Activated T-cell treated with anti-CD3 and anti-CD28 coated beads for 4 hours (primary cell): Measurements from ENCODE around the gene UBXN2A.

Source experiments
- DNase-seq: peaks from one replicate; pipeline ENCODE4 v3.0.0-alpha.2; 2020

Gene UBXN2A, protein sequence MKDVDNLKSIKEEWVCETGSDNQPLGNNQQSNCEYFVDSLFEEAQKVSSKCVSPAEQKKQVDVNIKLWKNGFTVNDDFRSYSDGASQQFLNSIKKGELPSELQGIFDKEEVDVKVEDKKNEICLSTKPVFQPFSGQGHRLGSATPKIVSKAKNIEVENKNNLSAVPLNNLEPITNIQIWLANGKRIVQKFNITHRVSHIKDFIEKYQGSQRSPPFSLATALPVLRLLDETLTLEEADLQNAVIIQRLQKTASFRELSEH

DNA sequence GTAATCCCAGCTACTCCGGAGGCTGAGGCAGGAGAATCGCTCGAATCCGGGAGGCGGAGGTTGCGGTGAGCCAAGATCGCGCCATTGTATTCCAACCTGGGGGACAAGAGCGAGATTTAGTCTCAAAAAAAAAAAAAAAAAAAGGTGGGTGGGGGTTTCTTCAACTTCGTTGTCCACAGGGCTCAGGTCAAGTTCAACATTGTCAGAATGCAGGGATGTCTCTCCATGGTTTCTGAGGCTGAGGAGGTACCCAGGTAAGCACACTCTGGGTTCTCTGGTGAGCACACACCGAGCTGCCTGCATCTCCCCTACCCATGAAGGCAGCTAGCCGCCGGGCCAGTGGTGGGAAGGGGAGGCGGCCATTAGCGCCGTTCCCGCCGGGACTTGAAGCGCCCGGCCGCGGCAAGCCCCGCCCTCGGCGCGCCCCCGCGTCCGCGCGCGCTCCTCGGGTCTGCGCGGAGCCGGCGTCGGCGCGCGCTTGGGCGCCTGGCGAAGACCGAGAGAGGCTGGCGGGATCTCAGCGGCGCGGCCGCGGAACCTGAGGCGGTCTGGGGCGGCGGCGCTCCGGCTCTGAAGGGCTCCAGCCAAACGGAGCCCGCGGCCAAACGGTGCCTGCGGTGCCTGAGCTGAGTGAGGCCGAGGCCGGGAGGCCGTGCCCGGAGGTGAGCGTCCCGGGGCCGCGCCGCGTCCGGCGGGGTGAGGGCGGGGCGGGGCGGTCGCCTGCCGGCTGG, at the start of gene UBXN2A:
UBXN2A (plus strand) TSS at position 477 of the 731 bp plus-strand sequence. CDS start 17,852 bp downstream, outside the sequence.
- DNase-seq, result peak; percentile 59

DNA sequence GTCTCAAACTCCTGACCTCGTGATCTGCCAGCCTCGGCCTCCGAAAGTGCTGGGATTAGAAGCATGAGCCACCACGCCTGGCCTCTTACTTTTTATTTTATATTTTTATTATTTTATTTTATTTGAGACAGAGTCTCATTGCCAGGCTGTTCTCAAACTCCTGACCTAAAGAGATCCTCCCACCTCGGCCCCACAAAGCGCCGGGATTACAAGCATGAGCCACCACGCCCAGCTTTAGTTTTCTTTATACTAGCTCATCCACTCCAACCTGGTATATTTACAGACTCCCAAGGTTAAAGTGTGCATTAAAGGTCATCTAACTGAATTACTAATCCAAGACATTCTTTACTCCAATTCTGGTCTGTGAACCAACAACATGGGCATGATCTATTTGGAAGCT, 40.1 kb upstream of the UBXN2A start:
- DNase-seq, result no peak

DNA sequence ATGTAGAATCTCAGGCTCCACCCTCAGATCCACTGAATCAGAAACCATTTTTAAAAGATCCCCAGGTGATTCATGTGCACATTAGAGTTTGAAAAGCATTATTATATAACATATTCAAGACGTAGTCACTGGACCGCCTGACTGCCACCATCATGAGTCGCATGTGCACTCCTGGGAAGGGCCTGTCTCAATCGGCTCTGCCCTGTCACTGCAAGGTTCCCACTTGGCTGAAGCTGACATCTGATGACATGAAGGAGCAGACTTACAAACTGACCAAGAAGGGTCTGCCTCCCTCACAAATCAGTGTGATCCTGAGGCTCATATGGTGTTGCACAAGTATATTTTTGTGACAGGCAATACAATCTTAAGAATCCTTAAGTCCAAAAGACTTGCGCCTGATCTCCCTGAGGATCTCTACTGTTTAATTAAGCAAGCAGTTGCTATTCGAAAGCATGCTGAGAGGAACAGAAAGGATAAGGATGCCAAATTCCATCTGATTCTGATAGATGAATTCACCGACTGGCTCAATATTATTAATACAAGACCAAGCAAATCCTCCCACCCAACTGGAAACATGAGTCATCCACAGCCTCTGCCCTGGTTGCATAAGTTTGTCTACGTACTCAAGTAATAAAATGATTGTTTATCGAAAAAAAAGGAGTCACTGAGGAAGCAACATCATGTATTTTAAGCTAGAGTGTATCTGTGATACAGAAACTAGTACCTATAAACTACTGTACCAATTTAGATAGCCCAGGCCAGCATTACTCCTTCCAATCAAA, 39.5 kb upstream of the UBXN2A start:
- no peak for DNase-seq

DNA sequence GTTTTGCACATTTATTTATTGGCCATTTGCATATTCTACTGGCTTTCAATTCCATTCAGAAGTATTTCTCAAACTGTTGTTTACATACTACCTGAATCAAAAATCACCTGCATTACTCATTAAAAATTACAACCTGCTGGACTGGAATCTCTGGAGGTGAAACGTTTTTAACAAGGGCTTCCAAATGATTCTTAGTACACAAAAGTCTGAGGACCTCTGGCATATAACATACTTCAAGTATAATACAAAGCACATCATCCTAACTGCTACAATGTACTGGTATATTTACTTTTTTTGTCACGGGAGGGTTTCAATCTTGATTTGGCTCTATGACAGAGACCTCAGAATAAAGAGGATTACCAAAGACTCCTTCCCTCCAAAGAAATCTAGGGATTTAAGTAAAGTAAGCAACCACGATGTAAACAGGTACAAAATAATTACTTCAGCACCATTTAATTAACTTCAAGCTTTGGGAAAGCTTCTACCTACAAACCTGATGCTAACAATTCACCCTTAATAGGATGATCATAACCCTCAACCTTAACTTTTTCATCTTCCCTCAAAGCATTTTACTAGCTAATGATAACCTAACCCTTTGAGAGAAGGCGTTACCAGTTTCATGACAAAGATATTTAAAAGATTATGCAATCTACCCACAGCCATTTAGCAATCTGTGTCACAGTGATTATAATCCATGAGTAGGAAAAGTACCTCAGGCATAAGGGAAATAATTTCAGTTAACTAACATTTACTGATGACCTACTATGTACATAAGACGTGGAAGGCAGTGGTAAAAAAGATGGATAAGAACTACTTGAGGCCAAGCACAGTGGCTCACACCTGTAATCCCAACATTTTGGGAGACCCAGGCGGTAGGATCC, 38.1 kb upstream of the UBXN2A start:
- no peak for DNase-seq

DNA sequence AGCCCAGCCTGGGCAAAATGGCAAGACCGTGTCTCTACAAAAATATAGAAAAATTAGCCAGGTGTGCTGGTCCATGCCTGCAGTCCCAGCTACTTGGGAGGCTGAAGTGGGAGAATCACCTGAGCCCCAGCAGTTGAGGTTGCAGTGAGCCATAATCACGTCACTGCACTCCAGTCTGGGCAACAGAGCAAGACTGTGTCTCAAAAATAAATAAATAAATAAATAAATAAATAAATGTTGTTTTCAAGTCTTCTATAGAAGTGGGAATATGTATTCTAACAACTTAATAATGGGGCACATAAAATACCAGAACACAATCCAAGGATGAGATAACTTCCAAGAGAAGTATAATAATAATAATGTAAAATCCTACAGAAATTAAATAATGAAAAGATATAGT, 37.2 kb upstream of the UBXN2A start:
- DNase-seq, result no peak

DNA sequence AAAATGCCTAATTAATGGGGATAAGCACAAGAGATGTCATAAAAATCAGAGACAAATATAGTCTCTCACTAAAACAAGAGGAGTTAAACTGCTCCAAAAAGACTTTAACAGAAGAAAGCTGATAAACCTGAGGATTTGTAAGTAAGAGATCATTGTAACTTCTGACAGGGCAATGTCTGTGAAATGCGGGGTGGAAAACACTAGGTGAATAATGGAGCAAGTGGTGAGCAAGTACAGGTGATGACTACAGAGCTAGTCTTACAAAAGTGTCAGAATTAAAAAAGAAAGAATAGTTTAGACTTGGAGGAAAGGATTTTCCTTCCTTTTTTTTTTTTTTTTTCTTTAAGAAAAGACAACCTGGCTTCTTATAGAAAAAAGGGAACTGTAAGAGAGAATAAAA, 36.0 kb upstream of the UBXN2A start:
- DNase-seq, result no peak

DNA sequence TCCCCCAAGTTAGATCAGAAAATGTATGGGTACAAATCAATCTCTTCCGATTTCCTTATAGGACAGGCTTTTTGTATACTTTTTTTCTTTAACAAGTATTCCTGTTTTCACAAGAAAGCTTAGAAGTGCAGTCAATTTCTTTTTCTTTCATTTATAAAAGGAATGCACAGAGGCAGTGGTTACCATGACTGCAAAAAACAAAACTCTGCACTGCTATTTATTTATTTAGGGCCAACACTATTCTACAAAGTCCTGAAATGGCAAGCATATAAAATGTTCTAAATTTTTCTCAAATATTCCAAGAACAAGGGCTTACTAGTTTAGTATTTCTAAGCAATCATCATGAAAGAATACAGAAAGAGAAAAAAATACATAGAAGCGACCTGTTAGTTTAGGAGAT, 35.6 kb upstream of the UBXN2A start:
- no peak for DNase-seq

DNA sequence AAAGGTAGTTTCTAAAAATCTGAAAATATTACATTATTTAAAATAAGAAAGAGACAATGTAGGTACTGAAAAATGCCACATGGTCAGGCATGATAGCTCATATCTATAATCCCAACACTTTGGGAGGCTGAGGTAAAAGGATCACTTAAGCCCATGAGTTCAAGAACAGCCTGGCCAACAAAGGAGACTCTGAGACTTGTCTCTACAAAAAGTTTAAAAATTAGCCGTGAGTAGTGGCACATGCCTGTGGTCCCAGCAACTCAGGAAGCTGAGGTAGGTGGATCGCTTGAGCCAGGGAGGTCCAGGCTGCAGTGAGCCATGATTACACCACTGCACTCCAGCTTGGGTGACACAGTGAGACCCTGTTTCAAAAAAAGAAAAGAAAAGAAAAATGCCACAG, 35.1 kb upstream of the UBXN2A start:
- DNase-seq, result no peak

DNA sequence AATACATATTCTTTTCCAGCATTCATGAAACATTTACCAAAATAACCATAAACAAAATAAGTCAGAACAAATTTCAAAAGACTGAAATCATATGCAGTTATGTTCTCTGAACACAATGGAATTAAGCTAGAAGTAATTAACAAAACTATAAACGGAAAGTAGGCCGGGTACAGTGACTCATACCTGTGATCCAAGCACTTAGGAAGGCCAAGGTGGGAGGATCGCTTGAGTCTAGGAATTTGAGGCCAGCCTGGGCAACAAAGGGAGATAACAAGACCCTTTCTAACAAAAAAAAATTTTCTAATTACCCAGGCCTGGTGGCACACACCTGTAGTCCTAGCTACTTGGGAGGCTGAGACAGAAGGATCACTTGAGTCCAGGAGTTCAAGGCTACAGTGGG, 28.2 kb upstream of the UBXN2A start:
- no peak for DNase-seq

DNA sequence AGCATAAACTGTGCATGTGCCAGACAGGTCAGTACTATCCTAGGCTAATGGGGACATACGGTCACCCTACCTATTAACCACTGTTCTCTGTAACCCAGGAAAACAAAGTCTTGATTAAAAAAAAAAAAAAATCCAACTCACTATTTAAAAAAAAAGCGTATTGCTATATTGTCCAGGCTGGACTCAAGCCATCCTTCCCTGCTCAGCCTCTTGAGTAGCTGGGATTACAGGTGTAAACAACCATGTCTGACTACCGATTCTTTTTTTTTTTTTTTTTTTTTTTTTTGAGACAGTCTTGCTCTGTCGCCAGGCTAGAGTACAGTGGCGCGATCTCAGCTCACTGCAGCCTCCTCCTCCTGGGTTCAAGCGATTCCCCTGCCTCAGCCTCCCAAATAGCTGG, 24.9 kb upstream of the UBXN2A start:
- DNase-seq, result no peak

DNA sequence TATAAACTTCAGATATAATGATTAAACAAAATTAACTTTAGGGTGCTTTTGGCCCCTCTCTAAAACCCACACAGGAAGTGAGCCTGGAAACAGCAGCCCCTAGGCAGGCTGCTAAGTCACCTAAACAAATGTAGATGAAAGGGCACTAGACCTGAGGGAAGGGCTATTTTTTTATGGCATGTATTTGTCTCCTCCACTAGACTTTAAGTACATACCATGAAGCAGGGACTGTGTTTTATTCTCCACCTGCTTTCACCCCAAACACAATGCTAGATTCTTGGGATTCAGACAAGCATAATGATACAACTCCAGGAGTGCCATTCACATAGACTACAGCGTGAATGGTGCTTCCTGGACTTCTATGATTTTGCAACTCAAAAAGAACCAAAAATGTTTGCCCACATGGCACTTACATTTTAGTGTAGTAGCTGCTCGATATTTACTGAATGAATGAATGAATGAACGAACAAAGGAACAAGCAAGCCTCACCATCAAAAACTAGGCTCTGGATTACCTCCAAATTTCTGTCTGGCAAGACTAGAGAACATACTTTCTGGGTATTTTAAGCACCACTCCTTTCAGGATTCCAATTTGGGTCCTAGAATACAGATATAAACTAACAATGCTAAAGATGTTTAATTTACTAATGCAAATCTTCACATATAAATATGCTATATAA, 23.4 kb upstream of the UBXN2A start:
- DNase-seq, result no peak

DNA sequence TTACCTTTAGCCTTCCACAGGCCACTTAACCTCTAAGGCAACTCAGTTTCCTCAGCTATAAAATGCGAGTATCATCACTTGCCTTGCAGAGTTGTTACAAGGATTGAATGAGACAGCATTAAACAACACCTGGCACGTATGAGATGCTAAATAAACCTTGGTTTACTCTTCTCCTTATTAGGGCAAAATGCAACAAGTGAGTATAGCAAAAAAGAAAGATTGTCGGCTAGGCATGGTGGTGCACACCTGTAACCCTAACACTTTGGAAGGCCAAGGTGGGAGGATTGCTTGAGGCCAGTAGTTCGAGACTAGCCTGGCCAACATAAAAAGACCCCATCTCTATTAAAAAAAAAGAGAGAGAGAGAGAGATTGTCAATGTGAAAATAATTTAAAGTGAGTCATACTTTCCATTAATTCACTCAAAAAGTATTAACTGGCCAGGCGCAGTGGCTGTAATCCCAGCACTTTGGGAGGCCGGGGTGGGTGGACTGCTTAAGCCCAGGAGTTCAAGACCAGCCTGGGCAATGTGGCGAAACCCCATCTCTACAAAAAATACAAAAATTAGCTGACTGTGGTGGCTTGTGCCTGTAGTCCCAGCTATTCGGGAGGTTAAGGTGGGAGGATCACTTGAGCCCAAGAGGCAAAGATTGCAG, 21.3 kb upstream of the UBXN2A start:
- no peak for DNase-seq

DNA sequence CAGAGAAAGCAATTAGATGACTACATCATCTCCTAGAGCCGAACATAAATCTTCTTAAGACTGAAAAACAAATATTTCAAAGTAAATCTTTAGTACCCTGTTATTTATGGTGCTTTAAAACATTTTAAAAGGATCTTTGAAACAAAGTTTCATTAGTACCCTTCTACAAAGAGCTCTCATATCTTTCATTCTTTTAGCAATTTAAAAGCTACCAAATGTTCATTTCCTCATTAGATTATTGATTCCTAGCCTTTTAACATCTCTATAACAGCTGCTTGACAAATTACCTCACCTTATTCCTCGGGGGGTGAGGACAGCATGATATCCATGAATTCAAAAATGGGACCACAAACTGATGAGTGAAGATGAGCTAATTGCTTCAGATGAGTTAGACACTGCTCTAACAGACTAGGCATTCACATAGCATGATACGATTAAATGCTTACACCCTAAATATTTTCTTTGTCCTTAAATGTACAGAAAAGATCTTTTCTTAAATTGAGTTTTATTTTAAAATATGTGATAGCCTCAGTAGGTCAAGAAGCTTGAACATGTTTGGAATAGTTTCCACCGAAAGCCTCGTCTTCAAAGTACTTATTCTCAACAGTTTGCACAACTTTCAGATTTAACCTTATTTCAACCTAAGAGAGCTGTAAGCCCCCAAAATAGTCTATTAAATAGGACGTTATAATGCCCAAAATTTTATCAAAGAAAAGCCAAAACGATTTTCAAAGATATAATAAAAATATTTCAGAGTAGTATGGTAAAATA, 15.5 kb upstream of the UBXN2A start:
- DNase-seq, result no peak

DNA sequence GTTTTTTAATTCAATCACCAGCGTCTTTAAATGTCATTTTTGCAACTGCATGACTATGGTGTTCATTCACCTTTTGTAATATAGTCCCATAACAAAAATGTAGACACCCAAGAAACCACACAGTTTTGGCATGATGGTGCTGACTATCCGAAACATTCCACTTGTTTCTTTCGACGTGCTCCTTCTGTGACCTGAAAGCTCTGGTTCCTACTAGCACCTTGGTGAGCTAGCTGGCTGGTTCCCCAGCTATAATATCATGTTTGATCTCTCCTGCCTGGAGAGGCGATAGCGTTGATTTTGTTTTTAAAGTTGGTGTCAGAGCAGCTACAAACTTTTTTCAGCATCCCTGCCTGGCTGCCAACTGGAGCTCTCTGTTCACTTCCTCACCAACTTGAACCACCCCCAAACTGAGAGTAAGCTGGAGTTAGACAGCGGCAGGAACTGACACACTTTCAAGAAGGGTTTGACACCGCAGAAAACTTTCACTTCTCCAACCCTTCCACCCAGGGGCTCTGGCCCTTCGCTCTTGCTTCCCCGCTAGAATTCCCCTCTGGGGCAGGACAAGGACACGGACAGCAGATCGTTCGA, 14.5 kb upstream of the UBXN2A start:
- DNase-seq, result peak; percentile 35

DNA sequence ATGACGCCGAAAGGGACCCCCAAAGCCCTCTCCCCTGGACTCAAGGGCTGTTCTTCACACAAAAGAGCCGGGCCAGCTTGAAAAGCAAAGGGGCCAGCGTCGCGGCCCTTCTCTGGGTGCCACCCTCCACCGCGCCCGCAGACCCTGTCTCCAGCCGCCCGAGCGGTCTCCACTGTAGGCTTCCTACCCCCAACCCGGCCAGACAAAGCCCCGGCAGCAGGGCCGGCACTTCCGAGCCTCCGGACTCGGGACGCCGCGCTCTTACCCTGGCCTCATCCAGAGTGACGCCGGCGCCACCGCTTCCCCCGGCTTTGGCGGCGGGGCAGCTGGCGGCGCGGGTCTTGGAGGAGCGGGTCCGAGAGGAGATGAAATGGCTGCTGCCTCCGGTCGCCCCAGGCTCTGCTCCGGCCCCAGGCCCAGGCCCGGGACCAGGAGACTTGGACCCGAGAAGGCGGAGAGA, 13.9 kb upstream of the UBXN2A start:
- DNase-seq, result peak; percentile 5

DNA sequence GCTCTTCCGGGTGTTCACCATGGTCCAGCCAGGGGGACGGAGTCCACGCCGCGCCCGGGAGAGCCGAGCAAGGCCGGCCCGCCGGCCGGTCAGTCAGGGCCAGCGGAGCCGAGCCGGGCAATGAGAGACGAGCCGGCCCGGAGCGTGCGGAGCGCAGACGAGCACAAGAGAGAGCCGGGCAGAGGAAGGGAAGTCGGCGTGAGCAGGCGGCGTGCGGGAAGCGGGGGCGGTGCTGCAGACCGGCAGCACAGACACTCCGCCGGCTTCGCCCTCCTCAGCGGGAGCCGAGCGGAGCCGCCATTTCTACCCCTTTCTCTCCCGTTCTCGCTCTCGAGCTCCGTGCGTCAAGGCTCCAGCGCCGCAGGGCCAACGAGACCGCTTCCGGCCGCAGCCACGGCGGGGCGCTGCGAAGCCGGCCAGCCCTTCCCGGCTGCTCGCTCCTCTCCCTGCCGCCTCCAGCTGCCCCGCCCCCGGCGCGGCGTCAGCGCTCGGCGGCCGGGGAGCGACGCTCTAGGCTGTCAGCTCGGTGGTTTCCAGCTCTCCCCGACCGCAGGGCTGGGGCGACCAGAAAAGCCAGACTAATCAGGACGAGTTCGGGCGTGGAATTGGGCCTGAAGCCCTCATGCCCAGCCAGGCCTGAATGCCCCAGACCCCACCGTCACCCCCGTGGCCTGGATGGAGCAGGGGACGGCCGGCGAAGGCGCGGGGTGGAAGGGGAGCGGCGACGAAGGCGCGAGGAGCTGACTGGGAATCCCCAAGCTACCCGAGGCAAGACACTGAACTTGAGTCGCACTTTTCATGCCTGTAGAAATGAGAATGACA, 13.3 kb upstream of the UBXN2A start, which contains the start of gene ATAD2B:
ATAD2B (minus strand) TSS at position 374 of the 822 bp plus-strand sequence; CDS start at position 21, 353 bp downstream.
- DNase-seq, result peak; percentile 86

DNA sequence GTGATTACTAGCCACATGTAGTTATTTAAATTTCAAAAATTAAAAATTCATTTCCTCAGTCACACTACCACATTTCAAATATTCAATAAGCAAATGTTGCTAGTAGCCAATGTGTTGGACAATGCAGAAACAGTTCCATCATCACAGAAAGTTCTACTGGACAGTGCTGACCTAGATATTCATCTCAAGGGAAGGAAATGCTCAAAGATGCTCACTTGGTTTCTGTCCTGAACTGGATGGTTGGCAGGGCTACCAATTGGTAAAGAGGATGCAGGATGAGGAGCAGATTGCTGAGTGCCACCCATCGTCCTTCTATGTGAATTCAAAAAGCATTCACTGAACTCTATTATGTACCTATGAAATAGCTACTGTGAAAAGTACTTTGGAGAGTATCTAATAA, 6.0 kb upstream of the UBXN2A start:
- no peak for DNase-seq

DNA sequence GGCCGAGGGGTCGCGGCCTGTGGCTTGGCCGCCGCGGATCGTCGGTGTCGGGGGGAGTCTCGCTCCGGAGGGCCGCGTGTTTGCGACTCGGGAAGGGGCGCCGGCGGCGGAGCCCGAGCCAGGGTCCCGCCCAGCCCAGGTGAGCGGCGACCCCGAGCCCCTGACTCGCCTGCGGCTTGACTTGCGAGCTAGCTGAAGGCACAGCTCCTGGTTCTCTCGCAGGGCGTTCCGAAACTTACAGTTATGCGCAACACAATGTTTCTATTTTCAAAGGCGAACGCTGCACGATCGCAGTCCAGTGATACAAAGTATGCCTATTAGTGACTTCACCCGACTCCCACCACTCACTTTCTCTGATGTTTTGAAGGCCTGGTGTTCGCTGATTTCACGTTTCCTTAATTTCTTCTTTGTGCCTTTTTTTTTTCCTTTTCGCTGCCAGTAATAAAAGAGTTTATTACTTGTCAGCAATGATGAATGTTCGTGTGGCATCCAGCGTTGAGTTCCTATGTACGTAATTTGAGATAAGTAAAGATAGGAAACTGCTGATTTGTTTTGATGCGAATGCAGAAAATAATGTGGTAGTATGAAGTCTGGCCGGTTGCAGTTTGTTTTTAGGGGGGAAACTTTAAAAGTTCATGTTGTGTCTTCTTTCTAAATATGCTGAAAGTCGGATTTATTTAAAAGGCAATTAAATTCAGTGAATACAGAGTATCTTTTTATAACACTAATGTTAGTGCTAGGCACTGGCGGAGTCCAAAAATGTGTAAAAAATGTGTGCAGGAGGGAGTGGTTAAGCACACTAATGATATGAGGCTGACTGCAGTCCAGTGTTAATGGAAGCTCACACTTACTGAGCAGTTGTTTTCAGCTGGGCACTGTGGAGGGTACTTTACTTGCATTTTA, 706 bp downstream of the UBXN2A start:
- DNase-seq, result peak; percentile 21
